Neural progenitor cell (in vitro differentiated cells): Measurements from ENCODE around the gene TRIP4. TPM values are rescaled to one million over a fixed set of nuclear protein-coding genes. Genes with fewer than 3 reads are reported as not detected.

Experiments
- DNase-seq: peaks from one replicate; pipeline ENCODE4 v3.0.0-alpha.2; 2016; ENCODE audit warnings: low spot score
- H2AFZ ChIP-seq: fragments of 200-600 bp; sonication (generic); replicated peaks from 2 replicates; pipeline ENCODE4 v1.6.1; 2016; ENCODE audit warnings: antibody characterized with exemption
- H3F3A ChIP-seq: fragments of 200-600 bp; sonication (generic); 2 replicates; pipeline ENCODE4 v1.6.1; 2016; ENCODE audit warnings: antibody characterized with exemption, low read depth
- H3K27ac ChIP-seq: fragments of 200-600 bp; sonication (generic); 2 replicates; pipeline ENCODE4 v1.5.1; 2016; ENCODE audit warnings: mild to moderate bottlenecking
- H3K27me3 ChIP-seq: fragments of 200-600 bp; sonication (generic); 2 replicates; pipeline ENCODE4 v1.6.1; 2016; ENCODE audit warnings: mild to moderate bottlenecking, moderate library complexity
- H3K36me3 ChIP-seq: fragments of 200-600 bp; sonication (generic); 2 replicates; pipeline ENCODE4 v1.5.1; 2016
- H3K4me1 ChIP-seq: fragments of 200-600 bp; sonication (generic); 2 replicates; pipeline ENCODE4 v1.6.1; 2016; ENCODE audit warnings: mixed run types
- H3K4me2 ChIP-seq: fragments of 200-600 bp; sonication (generic); 2 replicates; pipeline ENCODE4 v1.6.1; 2016
- H3K4me3 ChIP-seq: fragments of 200-600 bp; sonication (generic); 2 replicates; pipeline ENCODE4 v1.5.1; 2016
- H3K79me2 ChIP-seq: fragments of 200-600 bp; sonication (generic); 2 replicates; pipeline ENCODE4 v1.6.1; 2016; ENCODE audit warnings: low read depth
- H3K9ac ChIP-seq: fragments of 200-600 bp; sonication (generic); 2 replicates; pipeline ENCODE4 v1.6.1; 2016
- H3K9me3 ChIP-seq: fragments of 200-600 bp; sonication (generic); 2 replicates; pipeline ENCODE4 v1.5.1; 2016; ENCODE audit warnings: low read depth
- H4K20me1 ChIP-seq: fragments of 200-600 bp; sonication (generic); 2 replicates; pipeline ENCODE4 v1.6.1; 2016; ENCODE audit warnings: low read depth
- H3K27ac Mint-ChIP-seq: 3 replicates; pipeline ENCODE4 v1.8.0; 2021; ENCODE audit warnings: mixed read lengths
- H3K27me3 Mint-ChIP-seq: 2 replicates; pipeline ENCODE4 v1.8.0; 2022; ENCODE audit warnings: low read depth, mild to moderate bottlenecking, inconsistent platforms, moderate library complexity, mixed read lengths; ENCODE audit not compliant: insufficient read depth
- H3K36me3 Mint-ChIP-seq: 3 replicates; pipeline ENCODE4 v1.8.0; 2021; ENCODE audit warnings: mixed read lengths
- H3K4me1 Mint-ChIP-seq: 3 replicates; pipeline ENCODE4 v1.8.0; 2021; ENCODE audit warnings: mixed read lengths
- H3K4me3 Mint-ChIP-seq: 3 replicates; pipeline ENCODE4 v1.8.0; 2021; ENCODE audit warnings: mild to moderate bottlenecking, moderate library complexity, mixed read lengths
- H3K9me3 Mint-ChIP-seq: 3 replicates; pipeline ENCODE4 v1.8.0; 2020; ENCODE audit warnings: mixed read lengths
- CTCF ChIP-seq: fragments of 200-600 bp; sonication (generic); IDR thresholded peaks from 2 replicates; pipeline ENCODE4 v1.5.1; 2017; ENCODE audit warnings: antibody characterized with exemption, mild to moderate bottlenecking
- EZH2 ChIP-seq: fragments of 200-600 bp; sonication (generic); IDR thresholded peaks from 2 replicates; pipeline ENCODE4 v1.6.1; 2017; ENCODE audit warnings: antibody characterized with exemption, mild to moderate bottlenecking, moderate library complexity
- EZH2phosphoT487 ChIP-seq: fragments of 200-600 bp; sonication (generic); IDR thresholded peaks from 2 replicates; pipeline ENCODE4 v1.6.1; 2017; ENCODE audit warnings: antibody characterized with exemption
- total RNA-seq: library from RNA; depleted of rRNA; stranded (reverse); fragments of >200 nt; gene quantifications from 2 replicates; pipeline ENCODE4 v1.2.3, GENCODE V29; 2015; ENCODE audit warnings: low replicate concordance

TRIP4 gene
- total RNA-seq, 1 donor from 2014 or later: 17.3 TPM

- no peak for DNase-seq
- H3K4me3 Mint-ChIP-seq: no peak overlapping the region
- TF ChIP-seq EZH2phosphoT487: no peak
- no peak for TF ChIP-seq CTCF
- TF ChIP-seq EZH2: no peak
- H3K27ac ChIP-seq: no peak overlapping the region
- no peak overlapping the region for H2AFZ ChIP-seq
- H3K36me3 Mint-ChIP-seq: peaks cover 10% of the 10 kb centered on the region
- no peak overlapping the region for H3K27ac Mint-ChIP-seq
- H3K4me1 Mint-ChIP-seq: no peaks in the 10 kb centered on the region
- no peaks in the 10 kb centered on the region for H3K9me3 Mint-ChIP-seq
- no peak overlapping the region for H3K4me3 ChIP-seq
- H3K27me3 ChIP-seq: no peaks in the 10 kb centered on the region
- no peak overlapping the region for H3K4me2 ChIP-seq
- H3K27me3 Mint-ChIP-seq: no peaks in the 10 kb centered on the region
- H4K20me1 ChIP-seq: no peaks in the 10 kb centered on the region
- no peaks in the 10 kb centered on the region for H3K4me1 ChIP-seq
- H3K9me3 ChIP-seq: no peaks in the 10 kb centered on the region
- no peak overlapping the region for H3K9ac ChIP-seq
- no peaks in the 10 kb centered on the region for H3K36me3 ChIP-seq
- no peaks in the 10 kb centered on the region for H3F3A ChIP-seq
- no peaks in the 10 kb centered on the region for H3K79me2 ChIP-seq
Observed at GRCh38 chr15:64423970-64424369, 36.3 kb downstream of the TRIP4 start.

GRCh38 chr15:64425221-64425620 is 37.6 kb downstream of the TRIP4 start:
- no peaks in the 10 kb centered on the region for H3K27me3 ChIP-seq
- H3K27me3 Mint-ChIP-seq: no peaks in the 10 kb centered on the region
- H3K36me3 Mint-ChIP-seq: peaks cover 10% of the 10 kb centered on the region

GRCh38 chr15:64426845-64427465 is 39.3 kb downstream of the TRIP4 start:
- TF ChIP-seq CTCF (peak; percentile 49), EZH2 (no peak)
- Histone ChIP-seq H3K79me2 (no peaks in the 10 kb centered on the region), H3F3A (peaks cover 21% of the 10 kb centered on the region), H4K20me1 (peaks cover 7% of the 10 kb centered on the region), H3K36me3 (no peaks in the 10 kb centered on the region), H3K4me3 (no peak overlapping the region), H3K9ac (no peak overlapping the region), H3K9me3 (no peaks in the 10 kb centered on the region), H3K4me2 (no peak overlapping the region), H3K4me1 (peaks cover 17% of the 10 kb centered on the region), H3K27me3 (no peaks in the 10 kb centered on the region), H3K27ac (no peak overlapping the region), H2AFZ (no peak overlapping the region)
- Mint-ChIP-seq H3K9me3 (no peaks in the 10 kb centered on the region), H3K27ac (no peak overlapping the region), H3K27me3 (no peaks in the 10 kb centered on the region), H3K4me1 (peaks cover 19% of the 10 kb centered on the region), H3K36me3 (peaks cover 10% of the 10 kb centered on the region), H3K4me3 (no peak overlapping the region)
- DNase-seq: peak; percentile 38

More at GRCh38 chr15:64425221-64425620, 37.6 kb downstream of the TRIP4 start:
- H3K9me3 Mint-ChIP-seq: no peaks in the 10 kb centered on the region
- H2AFZ ChIP-seq: no peak overlapping the region
- H3K27ac Mint-ChIP-seq: no peak overlapping the region
- no peak overlapping the region for H3K27ac ChIP-seq
- peaks cover 10% of the 10 kb centered on the region for H3K4me1 ChIP-seq
- no peak overlapping the region for H3K4me2 ChIP-seq
- H4K20me1 ChIP-seq: no peaks in the 10 kb centered on the region
- no peaks in the 10 kb centered on the region for H3K79me2 ChIP-seq
- no peaks in the 10 kb centered on the region for H3K9me3 ChIP-seq
- H3K36me3 ChIP-seq: no peaks in the 10 kb centered on the region
- TF ChIP-seq CTCF (no peak), EZH2 (no peak), EZH2phosphoT487 (no peak)
- H3K4me1 Mint-ChIP-seq: peaks cover 9% of the 10 kb centered on the region
- H3K4me3 Mint-ChIP-seq: no peak overlapping the region
- H3F3A ChIP-seq: peaks cover 10% of the 10 kb centered on the region
- no peak overlapping the region for H3K4me3 ChIP-seq
- H3K9ac ChIP-seq: no peak overlapping the region
- DNase-seq: no peak
